ENCODE measurements around the gene MIEN1.
"Not testable (repeated sequence)": the region's sequence is repeated elsewhere in the genome, so short reads cannot be mapped to it uniquely, and the experiment has no call there.

The MIEN1 gene

GRCh38 chr17:39754161-39754957 is 24.0 kb upstream of the MIEN1 start:
- Histone ChIP-seq H3K4me1 (ENCODE audit: insufficient read depth, low read length) (peaks cover 18% of the 10 kb centered on the region), H3K4me3 (ENCODE audit: low read depth in 1 of 2, low read length in 2 of 2) (peak overlapping the region; percentile 70 to 77), H3K9ac (ENCODE audit: low read length) (peak overlapping the region; percentile 71), H3K36me3 (ENCODE audit: insufficient read depth, low read length) (no peaks in the 10 kb centered on the region), H3K9me3 (ENCODE audit: low read length) (no peaks in the 10 kb centered on the region), H3K27ac (ENCODE audit: low read depth, low read length) (peak overlapping the region; percentile 94), H3K27me3 (ENCODE audit: control insufficient read depth in 1 of 2, insufficient read depth in 2 of 2, low read length in 2 of 2) (no peaks in the 10 kb centered on the region)

DNA sequence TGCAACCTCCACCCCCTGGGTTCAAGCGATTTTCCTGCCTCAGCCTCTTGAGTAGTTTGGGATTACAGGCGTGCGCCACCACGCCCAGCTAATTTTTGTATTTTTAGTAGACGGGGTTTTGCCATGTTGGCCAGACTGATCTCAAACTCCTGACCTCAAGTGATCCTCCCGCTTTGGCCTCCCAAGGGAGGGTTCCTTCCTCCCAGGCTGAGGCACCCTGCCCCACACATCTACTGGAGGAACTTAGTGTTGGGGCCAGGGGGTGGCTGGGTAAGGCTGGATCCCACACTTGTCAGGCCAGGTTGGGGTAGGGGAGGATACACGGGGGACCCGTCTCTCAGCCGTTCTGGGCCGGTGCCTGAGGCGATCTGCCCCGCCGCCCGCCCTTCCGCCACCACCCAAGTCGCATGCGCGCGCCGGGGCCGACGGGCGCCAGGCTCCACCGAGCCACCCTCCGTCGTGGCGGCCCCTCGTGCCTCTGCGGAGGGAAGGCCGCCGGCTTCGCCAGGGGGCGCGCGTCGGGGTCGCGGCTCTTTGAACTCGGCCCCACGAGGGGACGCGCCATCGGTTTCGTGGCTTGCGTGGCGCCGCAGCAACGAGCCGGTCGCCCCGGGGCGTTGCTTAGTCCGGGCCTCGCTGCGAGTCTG is 23.3 kb upstream of the MIEN1 start:
- Histone ChIP-seq H3K36me3 (ENCODE audit: insufficient read depth, low read length) (no peaks in the 10 kb centered on the region), H3K27me3 (ENCODE audit: control insufficient read depth in 1 of 2, insufficient read depth in 2 of 2, low read length in 2 of 2) (no peaks in the 10 kb centered on the region), H3K4me1 (ENCODE audit: insufficient read depth, low read length) (peaks cover 18% of the 10 kb centered on the region), H3K27ac (ENCODE audit: low read depth, low read length) (peak overlapping the region; percentile 94), H3K9ac (ENCODE audit: low read length) (no peak overlapping the region), H3K4me3 (ENCODE audit: low read depth in 1 of 2, low read length in 2 of 2) (peak overlapping the region; percentile 52 to 70), H3K9me3 (ENCODE audit: low read length) (no peaks in the 10 kb centered on the region)

GRCh38 chr17:39752241-39752881 is 22.0 kb upstream of the MIEN1 start:
- H3K9me3 ChIP-seq (ENCODE audit: low read length) = no peaks in the 10 kb centered on the region
- no peaks in the 10 kb centered on the region for H3K27me3 ChIP-seq (ENCODE audit: control insufficient read depth in 1 of 2, insufficient read depth in 2 of 2, low read length in 2 of 2)
- H3K9ac ChIP-seq (ENCODE audit: low read length) = no peak overlapping the region
- H3K36me3 ChIP-seq (ENCODE audit: insufficient read depth, low read length) = no peaks in the 10 kb centered on the region
- peaks cover 18% of the 10 kb centered on the region for H3K4me1 ChIP-seq (ENCODE audit: insufficient read depth, low read length)
- H3K27ac ChIP-seq (ENCODE audit: low read depth, low read length) = no peak overlapping the region
- no peak overlapping the region for H3K4me3 ChIP-seq (ENCODE audit: low read depth in 1 of 2, low read length in 2 of 2)

DNA sequence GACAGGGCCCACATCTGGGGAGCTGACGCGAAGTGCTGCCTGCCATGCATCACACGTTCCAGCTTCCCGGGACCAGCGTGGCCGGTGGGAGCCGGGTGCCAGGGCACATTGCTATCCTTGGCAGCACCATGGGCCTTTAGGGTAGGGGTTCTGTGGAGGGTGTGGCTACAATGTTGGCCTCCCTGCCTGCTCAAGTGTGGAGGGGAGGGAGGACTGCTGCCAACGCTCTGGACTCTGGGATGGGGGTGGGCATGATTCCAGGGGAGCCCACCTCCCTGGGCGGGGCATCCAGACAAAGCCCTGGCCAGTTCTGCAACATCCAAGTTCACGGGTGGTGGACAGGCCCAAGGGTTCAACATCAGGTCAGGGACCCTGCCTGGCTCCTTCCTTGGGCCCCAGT is 21.3 kb upstream of the MIEN1 start:
- no peaks in the 10 kb centered on the region for H3K9me3 ChIP-seq (ENCODE audit: low read length)
- H3K27me3 ChIP-seq (ENCODE audit: control insufficient read depth in 1 of 2, insufficient read depth in 2 of 2, low read length in 2 of 2) = no peaks in the 10 kb centered on the region
- no peak overlapping the region for H3K9ac ChIP-seq (ENCODE audit: low read length)
- no peak overlapping the region for H3K27ac ChIP-seq (ENCODE audit: low read depth, low read length)
- H3K36me3 ChIP-seq (ENCODE audit: insufficient read depth, low read length) = no peaks in the 10 kb centered on the region
- H3K4me1 ChIP-seq (ENCODE audit: insufficient read depth, low read length) = peaks cover 18% of the 10 kb centered on the region
- no peak overlapping the region for H3K4me3 ChIP-seq (ENCODE audit: low read depth in 1 of 2, low read length in 2 of 2)

DNA sequence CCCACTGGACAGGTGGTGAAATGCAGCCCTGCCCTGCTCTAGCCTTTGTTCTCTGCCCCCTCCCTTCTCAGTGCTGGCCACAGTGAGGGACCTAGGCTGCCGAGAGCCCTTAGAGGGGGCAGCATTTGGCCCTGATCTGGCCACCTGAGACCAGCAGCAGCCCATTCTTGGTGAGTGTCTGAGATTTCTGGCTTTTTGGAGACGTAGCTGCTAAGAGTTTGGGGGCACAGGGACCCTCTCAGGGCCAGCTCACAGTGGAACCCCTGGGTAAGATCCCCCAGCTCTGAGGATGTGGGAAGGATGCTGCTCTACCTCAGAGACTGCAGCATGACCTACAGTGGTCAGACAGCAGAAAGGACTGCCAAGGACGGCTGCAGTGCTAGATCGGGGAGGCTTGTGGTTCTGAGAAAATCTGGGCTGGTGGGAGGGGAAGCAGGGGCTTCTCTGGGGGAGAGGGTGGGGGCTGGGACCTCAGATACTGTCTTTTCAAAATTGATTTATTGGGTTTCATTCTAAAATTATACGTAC is 20.7 kb upstream of the MIEN1 start:
- H3K9me3 ChIP-seq (ENCODE audit: low read length) = no peaks in the 10 kb centered on the region
- no peaks in the 10 kb centered on the region for H3K36me3 ChIP-seq (ENCODE audit: insufficient read depth, low read length)
- no peak overlapping the region for H3K9ac ChIP-seq (ENCODE audit: low read length)
- H3K4me1 ChIP-seq (ENCODE audit: insufficient read depth, low read length) = peaks cover 18% of the 10 kb centered on the region
- no peaks in the 10 kb centered on the region for H3K27me3 ChIP-seq (ENCODE audit: control insufficient read depth in 1 of 2, insufficient read depth in 2 of 2, low read length in 2 of 2)
- H3K27ac ChIP-seq (ENCODE audit: low read depth, low read length) = no peak overlapping the region
- no peak overlapping the region for H3K4me3 ChIP-seq (ENCODE audit: low read depth in 1 of 2, low read length in 2 of 2)

- Histone ChIP-seq H3K27me3 (ENCODE audit: control insufficient read depth in 1 of 2, insufficient read depth in 2 of 2, low read length in 2 of 2) (no peaks in the 10 kb centered on the region), H3K9ac (ENCODE audit: low read length) (no peak overlapping the region), H3K4me1 (ENCODE audit: insufficient read depth, low read length) (peaks cover 15% of the 10 kb centered on the region), H3K4me3 (ENCODE audit: low read depth in 1 of 2, low read length in 2 of 2) (no peak overlapping the region), H3K36me3 (ENCODE audit: insufficient read depth, low read length) (no peaks in the 10 kb centered on the region), H3K27ac (ENCODE audit: low read depth, low read length) (no peak overlapping the region), H3K9me3 (ENCODE audit: low read length) (no peaks in the 10 kb centered on the region)
Observed at GRCh38 chr17:39750131-39751015, 20.0 kb upstream of the MIEN1 start.

DNA sequence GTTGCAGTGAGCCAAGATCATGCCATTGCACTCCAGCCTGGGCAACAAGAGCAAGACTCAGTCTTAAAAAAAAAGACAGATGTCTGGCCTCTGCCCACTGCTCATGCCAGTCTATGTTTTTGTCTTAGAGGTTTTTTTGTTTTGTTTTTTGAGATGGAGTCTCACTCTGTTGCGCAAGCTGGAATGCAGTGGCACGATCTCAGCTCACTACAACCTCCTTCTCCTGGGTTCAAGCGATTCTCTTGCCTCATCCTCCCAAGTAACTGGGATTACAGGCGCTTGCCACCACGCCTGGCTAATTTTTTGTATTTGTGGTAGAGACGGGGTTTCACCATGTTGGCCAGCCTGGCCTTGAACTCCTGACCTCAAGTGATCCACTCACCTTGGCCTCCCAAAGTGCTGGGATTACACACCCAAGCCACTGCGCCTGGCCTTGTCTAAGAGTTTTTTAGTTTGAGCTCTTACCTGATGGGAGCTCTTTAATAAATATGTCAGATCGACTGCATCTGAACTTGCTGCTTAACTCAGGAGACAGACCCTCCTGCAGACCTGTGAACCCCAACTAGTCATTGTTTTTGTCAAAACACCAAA is 18.2 kb upstream of the MIEN1 start:
- H3K4me3 ChIP-seq (ENCODE audit: low read depth in 1 of 2, low read length in 2 of 2); H3K36me3 ChIP-seq (ENCODE audit: insufficient read depth, low read length); H3K9ac ChIP-seq (ENCODE audit: low read length); H3K9me3 ChIP-seq (ENCODE audit: low read length); H3K27me3 ChIP-seq (ENCODE audit: control insufficient read depth in 1 of 2, insufficient read depth in 2 of 2, low read length in 2 of 2); H3K27ac ChIP-seq (ENCODE audit: low read depth, low read length): not testable (repeated sequence)
- H3K4me1 ChIP-seq (ENCODE audit: insufficient read depth, low read length) = peaks cover 10% of the 10 kb centered on the region

GRCh38 chr17:39747745-39748144 is 17.4 kb upstream of the MIEN1 start:
- Histone ChIP-seq H3K9me3 (ENCODE audit: low read length) (no peaks in the 10 kb centered on the region), H3K4me3 (ENCODE audit: low read depth in 1 of 2, low read length in 2 of 2) (no peak overlapping the region), H3K36me3 (ENCODE audit: insufficient read depth, low read length) (no peaks in the 10 kb centered on the region)

GRCh38 chr17:39746145-39746461 is 15.8 kb upstream of the MIEN1 start:
- peaks cover 4% of the 10 kb centered on the region for H3K4me1 ChIP-seq (ENCODE audit: insufficient read depth, low read length)
- no peaks in the 10 kb centered on the region for H3K36me3 ChIP-seq (ENCODE audit: insufficient read depth, low read length)
- peaks cover 3 to 24% of the 10 kb centered on the region in 2 donors for H3K27me3 ChIP-seq (ENCODE audit: control insufficient read depth in 1 of 2, insufficient read depth in 2 of 2, low read length in 2 of 2)
- no peak overlapping the region for H3K9ac ChIP-seq (ENCODE audit: low read length)
- no peak overlapping the region for H3K27ac ChIP-seq (ENCODE audit: low read depth, low read length)
- no peak overlapping the region for H3K4me3 ChIP-seq (ENCODE audit: low read depth in 1 of 2, low read length in 2 of 2)
- H3K9me3 ChIP-seq (ENCODE audit: low read length) = no peaks in the 10 kb centered on the region

More at GRCh38 chr17:39747745-39748144, 17.4 kb upstream of the MIEN1 start:
- peaks cover 4% of the 10 kb centered on the region for H3K4me1 ChIP-seq (ENCODE audit: insufficient read depth, low read length)
- H3K27me3 ChIP-seq (ENCODE audit: control insufficient read depth in 1 of 2, insufficient read depth in 2 of 2, low read length in 2 of 2) = peaks cover 0 to 8% of the 10 kb centered on the region in 2 donors
- no peak overlapping the region for H3K9ac ChIP-seq (ENCODE audit: low read length)
- H3K27ac ChIP-seq (ENCODE audit: low read depth, low read length) = no peak overlapping the region

- Histone ChIP-seq H3K4me1 (ENCODE audit: insufficient read depth, low read length) (peaks cover 4% of the 10 kb centered on the region), H3K27me3 (ENCODE audit: control insufficient read depth in 1 of 2, insufficient read depth in 2 of 2, low read length in 2 of 2) (peaks cover 8 to 30% of the 10 kb centered on the region in 2 donors), H3K9ac (ENCODE audit: low read length) (no peak overlapping the region), H3K36me3 (ENCODE audit: insufficient read depth, low read length) (no peaks in the 10 kb centered on the region), H3K9me3 (ENCODE audit: low read length) (no peaks in the 10 kb centered on the region), H3K4me3 (ENCODE audit: low read depth in 1 of 2, low read length in 2 of 2) (no peak overlapping the region), H3K27ac (ENCODE audit: low read depth, low read length) (no peak overlapping the region)
Observed at GRCh38 chr17:39745335-39746144, 15.2 kb upstream of the MIEN1 start.
